GM19099 (cell line): Measurements from ENCODE around the gene WWOX.

Experiments
- POLR2A ChIP-seq: IDR thresholded peaks from 3 replicates; pipeline ENCODE4 v1.6.1; 2011; ENCODE audit warnings: low read depth; ENCODE audit not compliant: insufficient read length; ENCODE audit errors: extremely low read depth

The WWOX gene

DNA sequence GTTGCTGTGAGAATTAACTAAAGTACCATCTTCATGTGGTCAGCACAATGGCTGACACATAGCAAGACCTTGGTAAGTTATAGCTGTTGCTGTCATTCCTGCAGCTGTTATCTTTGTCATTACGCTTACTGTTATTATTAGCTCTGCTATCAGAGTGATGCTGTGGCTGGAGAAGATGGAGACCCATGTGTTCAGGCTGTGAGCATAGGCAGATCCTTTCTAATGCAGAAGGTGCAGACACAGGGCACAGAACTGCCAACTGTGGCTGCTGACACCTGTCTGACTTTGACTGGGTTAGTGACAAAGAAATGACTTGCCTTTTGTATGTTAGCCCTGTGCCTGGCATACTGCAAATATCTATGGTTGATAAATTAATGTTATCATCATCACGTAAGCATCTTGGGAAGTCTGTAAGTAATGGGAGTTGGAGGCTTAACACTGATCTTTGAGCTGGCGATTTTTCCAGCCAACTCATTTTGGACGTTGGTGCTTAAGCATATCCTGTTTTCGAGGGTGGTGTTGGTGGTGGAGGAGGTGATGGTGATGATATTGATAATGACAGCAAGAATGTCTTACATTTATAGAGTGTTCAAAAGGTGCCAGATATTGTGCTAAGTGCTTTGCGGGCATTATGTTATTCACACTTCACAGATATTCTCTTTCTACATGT lies 695.3 kb downstream of the WWOX start:
- no peak for TF ChIP-seq POLR2A

DNA sequence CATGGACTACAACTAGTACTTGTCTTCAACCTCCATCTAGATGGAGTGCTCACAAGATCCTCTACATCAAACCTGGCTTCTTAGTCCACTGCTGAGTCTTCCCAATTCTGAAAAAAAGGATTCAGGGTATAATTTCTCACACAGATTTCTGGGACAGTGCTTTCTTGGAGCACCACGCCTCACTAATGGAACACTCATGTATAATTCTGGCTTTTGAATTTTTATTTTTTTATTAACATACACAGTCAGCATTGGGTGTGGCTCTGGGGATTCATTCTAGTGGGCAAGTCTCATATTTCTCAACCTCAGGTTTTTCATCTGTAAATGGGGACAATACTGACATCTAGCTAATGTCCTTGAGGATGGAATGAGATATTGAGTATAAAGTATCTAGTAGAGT lies 696.0 kb downstream of the WWOX start:
- no peak for TF ChIP-seq POLR2A

DNA sequence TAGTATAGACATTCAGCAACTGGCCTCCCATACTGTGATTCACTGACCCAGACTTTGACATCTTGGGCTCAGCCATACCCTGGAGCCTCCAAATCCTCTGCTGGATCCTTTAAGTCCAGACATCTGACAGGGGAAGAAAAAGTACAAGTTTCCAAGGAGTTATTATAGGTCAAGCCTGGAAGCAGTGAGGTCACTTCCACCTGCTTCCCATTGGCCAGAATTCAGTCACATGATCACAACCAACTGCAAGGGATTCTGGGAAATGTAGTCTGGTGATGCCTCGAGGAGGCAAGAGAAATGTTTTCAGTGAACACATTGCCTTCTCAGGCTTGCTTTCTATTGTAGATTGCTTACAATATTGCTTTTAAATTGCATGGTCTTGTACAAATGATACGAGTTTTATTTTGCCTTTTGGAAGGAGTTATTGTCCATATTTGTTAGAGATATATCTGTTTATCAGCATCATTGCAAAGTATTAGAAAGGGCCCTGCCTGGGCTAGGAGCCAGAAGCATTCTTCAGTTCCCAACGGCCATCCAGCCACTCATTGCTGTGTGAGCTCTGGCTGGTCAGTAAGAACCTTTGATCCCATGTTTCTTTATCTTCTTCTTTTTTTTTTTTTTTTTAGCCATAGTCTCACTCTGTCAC lies 696.9 kb downstream of the WWOX start:
- no peak for TF ChIP-seq POLR2A

DNA sequence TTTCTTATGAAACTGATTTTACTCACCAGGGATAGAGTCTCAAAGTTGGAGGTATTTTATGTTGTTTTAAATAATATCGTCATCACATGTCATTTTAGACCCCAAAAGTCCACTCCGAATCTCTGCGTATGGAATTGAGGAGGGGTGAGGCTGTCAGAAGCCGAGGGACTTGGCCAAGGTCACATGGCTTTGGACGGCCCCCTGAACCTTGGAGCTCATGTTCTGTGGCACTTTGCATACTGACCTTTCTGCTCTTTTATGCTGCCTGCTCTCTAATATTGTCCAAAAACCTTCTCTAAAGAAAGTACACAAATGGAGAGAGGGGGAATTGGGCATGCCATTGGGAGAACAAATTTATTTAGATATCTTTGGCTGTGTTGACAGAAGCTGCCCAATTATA lies 700.0 kb downstream of the WWOX start:
- TF ChIP-seq POLR2A = no peak

DNA sequence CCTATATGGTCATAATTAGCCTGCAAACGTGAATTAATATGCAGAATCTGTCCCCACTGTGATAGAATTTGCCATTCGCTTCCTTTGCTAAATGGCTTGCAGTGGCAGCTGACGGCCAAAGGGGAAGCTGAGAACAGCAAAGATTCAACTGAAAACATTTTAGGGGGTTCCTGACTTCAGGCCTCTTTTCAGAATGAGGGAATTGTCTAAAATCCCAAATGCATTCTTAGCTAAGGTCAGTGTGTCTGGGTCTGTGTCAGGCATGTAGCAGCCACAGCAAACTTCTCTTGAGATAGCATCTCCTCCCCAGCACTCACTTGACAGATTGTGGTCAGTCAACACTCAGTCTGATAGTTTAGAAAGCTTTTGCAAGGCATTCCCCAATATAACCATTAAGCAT lies 701.1 kb downstream of the WWOX start:
- no peak for TF ChIP-seq POLR2A

DNA sequence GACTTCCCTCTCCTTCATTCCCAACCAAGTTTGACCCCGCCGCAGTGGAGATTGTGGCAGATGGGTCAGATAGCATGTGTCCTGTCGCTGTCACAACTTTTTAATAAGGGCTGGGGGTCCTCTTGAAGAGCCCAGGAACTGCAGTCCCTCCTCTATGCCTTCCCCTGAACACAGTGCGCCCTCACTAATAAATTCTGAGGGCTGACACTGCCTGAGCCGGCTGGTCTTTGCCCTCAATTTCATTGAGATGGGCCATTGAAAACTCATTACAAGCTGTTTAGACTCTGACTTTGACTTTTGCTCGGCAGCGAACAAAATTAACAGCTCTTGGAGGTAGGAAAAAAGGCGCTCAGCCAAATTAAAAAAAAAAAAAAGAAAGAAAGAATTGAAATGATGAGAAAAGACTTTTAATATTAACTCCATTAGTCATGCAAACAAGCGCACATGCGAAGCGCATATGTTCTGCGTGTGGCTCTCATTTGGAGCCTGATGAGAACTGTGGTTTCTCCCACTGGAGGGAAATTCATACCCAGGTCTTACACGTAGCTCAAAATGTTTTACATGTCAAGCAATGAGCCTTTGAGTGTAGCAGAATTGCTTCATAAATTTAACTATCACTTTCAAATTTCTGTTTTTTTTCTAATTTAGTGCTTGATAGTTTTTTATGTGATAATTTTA lies 704.7 kb downstream of the WWOX start:
- TF ChIP-seq POLR2A = no peak

DNA sequence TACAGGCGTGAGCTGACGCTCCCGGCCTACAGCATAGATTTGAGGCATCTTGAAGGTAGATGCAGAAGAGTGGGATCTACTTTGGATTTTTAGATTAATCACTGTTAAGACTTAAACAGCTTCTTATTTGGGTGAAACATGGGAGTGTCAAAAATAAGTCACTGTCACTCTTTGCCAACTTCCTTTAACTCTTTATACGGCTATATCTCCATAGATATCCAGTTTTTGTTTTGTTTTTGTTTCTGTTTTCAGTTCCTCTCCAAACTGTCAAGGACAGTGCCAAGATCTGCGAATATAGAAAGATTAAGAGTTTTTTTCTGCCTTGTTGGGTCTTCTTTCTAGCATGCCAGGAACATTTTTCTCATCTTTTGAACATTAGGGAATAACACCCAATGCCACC lies 706.1 kb downstream of the WWOX start:
- TF ChIP-seq POLR2A = no peak

DNA sequence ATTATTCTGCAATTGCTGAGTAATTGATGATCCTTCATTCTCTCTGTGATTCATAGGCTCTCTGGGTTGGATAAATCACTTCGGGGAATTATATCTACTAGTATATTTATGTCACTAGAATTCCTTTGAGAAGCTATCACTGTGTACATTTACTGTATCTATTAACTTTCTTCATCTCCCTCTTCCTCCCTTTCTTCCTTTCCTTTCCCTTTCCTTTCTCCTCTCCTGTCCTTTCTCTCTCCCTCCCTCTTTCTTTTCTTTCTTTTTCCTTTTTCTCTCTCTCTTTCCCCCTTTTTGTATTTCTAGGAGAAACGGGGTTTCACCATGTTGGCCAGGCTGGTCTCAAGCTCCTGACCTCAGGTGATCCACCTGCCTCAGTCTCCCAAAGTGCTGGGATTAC lies 711.8 kb downstream of the WWOX start:
- TF ChIP-seq POLR2A = no peak

DNA sequence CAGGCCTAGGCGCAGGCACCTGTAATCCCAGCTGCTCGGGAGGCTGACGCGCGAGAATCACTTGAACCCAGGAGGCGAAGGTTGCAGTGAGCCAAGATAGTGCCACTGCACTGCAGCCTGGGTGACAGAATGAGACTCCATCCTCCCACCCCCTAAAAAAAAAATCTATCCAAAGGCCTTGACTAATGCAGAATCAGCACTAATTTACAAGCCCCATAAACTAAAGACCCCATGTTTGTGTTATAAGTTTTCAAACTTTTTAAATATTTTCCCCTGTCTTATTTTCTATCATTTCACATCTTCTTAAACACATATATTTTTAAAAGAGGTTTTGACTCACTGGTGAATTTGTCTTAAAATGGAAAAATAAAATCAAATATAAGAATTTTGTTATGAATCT lies 713.1 kb downstream of the WWOX start:
- TF ChIP-seq POLR2A = no peak

DNA sequence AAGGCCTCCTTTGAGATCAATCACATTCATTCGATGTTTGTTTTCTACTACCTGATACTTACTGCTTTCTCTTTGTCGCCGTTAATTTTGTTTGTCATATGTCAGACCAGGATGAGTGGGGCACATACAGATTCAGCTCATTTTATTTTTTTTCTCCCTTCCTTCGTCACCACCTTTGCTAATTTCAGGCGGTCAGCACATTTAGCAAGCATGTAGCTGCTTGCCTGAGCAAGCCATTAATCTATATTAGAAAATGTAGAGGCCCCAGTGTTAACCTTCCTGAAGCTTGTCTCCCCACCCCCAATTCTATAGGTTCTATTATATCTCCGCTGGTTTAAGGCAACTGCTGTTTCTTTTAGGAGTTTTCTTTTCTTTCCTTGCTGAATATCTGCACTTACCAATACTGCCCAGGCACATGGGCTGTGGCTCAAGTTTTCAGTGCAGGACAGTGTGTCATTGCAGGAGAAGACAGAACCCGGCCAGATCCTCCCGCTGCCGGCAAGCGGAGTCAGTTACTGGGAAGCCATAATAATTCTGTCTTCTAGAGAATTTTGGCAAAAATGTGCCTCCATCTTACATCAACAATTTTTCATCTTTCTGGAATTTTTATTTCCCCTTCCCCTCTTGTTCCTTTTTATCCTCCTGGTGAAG lies 714.3 kb downstream of the WWOX start:
- TF ChIP-seq POLR2A = no peak

DNA sequence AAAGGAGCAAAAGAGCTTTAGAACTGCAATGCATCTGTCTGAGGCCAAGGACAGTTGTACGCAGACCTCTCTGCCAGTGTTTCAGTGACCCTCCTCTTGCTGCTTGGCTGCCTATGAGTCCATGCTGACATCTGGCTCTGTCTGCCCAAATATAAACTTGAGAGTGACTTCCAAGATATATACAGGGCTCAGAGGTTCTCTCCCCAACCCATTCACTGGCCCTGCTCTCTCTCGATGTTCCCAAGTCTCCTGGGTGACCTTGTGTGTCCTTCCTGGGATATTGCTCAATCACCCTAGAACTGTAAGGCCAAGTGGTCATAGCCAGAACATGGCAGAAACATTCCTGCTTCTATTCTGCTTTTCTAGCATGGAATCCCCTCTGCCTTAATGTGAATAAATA lies 716.3 kb downstream of the WWOX start:
- TF ChIP-seq POLR2A = no peak

DNA sequence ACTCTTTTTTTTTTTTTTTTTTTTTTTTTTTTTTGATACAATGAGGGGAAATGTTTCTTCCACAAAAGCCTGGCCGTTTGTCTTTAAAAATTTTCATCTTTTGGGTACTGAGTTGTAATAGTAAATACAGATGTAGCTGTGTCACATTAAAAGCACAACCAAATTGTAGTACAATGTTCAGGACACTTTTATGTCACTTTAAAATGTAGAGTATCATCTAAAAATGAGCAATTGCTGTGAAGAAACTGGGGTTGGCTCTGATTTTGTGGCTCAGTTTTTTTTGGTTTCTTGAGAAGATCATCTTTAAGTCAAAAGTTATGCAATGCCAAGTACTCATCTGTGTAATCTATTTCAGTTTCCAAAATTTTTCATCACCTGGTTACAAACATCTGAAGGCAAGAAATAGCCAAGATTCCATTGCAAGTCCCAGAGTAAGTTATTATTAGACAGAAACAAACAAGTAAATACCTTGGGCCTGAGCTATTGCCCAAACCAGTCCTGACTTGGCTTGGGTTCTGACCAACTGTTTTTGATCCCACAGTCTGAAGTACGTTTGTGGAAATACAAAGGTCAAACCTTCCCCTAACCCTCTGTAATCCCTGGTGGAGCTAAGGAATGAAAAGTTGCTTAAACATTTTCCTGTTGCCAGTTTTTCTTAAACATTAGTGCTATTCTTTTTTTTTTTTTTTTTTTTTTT lies 717.2 kb downstream of the WWOX start:
- no peak for TF ChIP-seq POLR2A

DNA sequence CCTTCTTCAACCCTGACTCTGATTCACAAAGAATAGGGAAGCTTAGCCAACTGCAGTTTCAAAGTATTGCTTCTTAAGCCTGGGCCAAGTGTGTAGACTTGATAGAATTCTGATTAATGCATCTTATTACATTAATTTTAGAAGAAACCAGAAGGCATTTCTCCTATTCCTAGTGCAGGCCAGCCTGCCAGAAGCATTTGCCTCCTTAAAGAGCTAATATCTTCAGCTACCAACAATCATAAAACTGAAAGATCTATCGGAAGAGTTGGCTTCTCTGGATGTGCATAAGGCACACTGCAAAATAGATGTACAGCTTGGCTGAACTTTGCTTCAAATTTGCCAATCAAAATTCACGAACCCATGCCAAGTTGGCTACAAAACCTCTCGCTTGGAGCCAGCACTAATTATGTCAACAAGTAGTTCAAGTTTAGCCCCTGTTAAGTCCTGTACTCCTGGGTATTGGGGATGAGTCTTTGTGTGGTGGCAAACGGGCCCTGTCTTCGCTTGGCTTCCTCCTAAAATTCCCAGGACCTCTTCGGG lies 717.8 kb downstream of the WWOX start:
- no peak for TF ChIP-seq POLR2A

DNA sequence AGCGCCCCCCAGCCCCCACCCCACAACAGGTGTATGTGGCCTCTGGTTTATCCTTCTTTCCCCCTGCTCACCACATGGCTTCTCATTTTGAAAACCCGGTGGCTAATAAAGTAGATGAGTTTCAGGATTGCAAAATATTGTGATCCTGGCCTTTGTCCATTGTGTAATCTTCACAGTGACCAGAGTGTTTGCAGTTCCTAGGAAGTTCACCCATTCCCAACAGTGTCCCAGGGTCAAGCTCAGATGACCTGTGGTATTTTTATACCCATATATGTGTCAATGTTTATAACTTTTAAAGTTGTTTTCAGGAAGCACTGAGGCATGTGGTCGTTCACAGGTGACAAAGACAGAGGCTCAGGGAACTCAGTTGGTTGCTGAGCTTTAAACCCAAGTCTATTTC lies 721.9 kb downstream of the WWOX start:
- TF ChIP-seq POLR2A = no peak

DNA sequence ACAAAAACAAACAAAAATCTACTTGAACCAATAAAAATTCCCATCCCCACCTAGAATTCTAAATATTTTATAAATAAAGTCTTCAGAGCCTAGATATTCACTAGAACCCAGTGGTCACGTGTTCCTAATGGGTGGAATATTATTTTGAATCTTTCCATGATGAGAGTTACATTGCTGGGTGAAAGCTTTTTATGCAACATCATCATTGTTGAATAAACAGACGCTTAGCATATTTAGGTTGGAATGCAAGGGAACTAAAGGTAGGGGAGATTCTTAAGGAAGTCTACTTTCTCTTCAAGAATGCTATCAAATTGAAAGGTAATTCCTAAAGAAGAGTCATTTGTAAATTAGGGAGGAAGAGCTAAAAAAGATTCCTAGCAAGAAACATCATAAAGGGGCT lies 723.1 kb downstream of the WWOX start:
- no peak for TF ChIP-seq POLR2A
